Measurements from ENCODE around the gene SNAPC3.
"Not testable (repeated sequence)": the region's sequence is repeated elsewhere in the genome, so short reads cannot be mapped to it uniquely, and the experiment has no call there.

Gene SNAPC3

GRCh38 chr9:15426019-15426418 is 3.3 kb downstream of the SNAPC3 start:
- no peak for DNase-seq

GRCh38 chr9:15427702-15428101 is 5.0 kb downstream of the SNAPC3 start:
- DNase-seq, result not testable (repeated sequence)

- no peak for DNase-seq
Observed at GRCh38 chr9:15430920-15431844, 8.5 kb downstream of the SNAPC3 start.

GRCh38 chr9:15433191-15433590 is 10.5 kb downstream of the SNAPC3 start:
- DNase-seq, result no peak

DNA sequence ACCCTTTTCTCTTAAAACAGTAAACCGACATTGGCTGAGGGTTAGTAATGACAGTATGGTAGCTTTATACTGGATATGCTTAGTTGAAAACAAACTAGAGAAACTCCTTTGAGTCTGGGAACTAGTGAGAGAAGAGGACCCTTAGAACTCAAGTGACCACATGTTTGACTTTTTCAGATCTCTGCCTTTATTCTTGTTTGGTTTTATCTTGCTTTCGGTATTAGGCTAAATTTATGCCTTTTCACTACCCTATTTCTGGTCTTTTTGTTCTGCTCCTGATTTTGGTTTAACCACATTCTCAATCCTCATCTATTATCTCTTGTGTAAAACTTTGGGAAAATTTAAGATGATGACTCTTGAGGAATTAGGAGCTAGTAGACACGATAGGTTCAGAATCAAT is 11.0 kb downstream of the SNAPC3 start:
- DNase-seq, result no peak

GRCh38 chr9:15438891-15439290 is 16.2 kb downstream of the SNAPC3 start:
- DNase-seq, result no peak

DNA sequence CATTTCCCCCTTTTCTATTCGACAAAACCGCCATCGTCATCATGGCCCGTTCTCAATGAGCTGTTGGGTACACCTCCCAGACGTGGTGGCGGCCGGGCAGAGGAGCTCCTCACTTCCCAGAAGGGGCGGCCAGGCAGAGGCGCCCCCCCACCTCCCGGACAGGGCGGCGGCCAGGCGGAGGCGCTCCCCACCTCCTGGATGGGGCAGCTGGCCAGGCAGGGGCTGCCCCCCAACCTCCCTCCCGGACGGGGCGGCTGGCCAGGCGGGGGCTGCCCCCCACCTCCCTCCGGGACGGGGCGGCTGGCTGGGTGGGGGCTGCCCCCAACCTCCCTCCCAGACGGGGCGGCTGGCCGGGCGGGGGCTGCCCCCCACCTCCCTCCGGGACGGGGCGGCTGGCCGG is 19.2 kb downstream of the SNAPC3 start:
- not testable (repeated sequence) for DNase-seq

DNA sequence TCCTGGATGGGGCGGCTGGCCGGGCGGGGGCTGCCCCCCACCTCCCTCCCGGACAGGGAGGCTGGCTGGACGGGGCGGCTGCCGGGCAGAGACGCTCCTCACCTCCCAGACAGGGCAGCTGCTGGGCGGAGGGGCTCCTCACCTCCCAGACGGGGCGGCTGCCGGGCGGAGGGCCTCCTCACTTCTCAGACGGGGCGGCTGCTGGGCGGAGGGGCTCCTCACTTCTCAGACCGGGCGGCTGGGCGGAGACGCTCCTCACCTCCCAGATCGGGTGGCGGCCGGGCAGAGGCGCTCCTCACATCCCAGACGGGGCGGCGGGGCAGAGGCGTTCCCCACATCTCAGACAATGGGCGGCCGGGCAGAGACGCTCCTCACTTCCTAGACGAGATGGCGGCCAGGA is 19.6 kb downstream of the SNAPC3 start:
- not testable (repeated sequence) for DNase-seq

- no peak for DNase-seq
Observed at GRCh38 chr9:15444141-15444540, 21.5 kb downstream of the SNAPC3 start.

DNA sequence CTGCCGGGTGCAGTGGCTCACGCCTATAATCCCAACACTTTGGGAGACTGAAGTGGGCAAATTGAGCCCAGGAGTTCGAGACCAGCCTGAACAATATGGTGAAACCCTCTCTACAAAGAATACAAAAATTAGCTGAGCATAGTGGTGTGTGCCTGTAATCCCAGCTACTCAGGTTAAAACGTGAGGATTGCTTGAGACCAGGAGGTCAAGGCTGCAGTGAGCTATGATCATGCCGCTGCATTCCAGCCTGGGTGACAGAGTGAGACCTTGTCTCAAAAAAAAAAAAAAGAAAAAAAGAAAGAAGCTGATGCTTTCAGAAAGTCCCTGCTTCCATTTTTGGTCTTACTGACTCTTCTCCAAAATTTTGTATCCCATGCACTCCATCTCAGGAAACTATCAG is 31.3 kb downstream of the SNAPC3 start:
- no peak for DNase-seq

DNA sequence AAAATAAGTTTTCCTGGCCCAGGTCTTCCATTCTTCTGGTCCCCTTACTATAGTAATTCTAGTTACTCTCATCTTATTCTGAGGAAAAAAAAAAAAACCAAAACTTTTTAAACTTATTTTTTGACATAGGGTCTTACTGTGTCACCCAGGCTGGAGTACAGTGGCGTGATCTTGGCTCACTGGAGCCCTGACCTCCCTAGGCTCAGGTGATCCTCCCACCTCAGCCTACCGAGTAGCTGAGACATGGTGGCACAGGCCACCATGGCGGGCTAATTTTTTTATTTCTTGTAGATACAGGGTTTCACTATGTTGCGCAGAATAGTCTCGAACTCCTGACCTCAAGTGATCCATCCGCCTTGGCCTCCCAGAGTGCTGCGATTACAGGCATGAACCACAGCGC is 38.4 kb downstream of the SNAPC3 start:
- no peak for DNase-seq

- no peak for DNase-seq
Observed at GRCh38 chr9:15461601-15462000, 38.9 kb downstream of the SNAPC3 start.

DNA sequence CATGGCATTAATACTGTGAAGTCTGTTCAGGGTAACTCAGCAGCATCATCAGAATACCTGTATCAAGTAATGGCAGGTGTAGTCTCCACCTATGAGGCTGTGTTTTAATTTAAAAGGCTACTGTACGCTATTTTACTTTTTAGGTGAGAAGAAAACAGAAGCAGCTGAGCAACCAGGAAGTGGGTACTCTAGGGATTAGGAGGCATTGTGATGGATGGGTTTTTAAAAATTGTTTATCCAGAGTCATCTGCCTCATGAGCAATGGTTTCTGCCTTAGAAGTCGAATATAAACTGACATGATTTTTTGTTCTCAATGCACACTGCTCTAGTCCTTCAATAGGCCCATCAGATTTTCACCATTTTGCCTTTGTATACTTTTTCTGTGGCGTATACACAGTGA is 45.5 kb downstream of the SNAPC3 start:
- peak; percentile 3 for DNase-seq

- DNase-seq, result no peak
Observed at GRCh38 chr9:15469406-15469805, 46.7 kb downstream of the SNAPC3 start.

- DNase-seq, result no peak
Observed at GRCh38 chr9:15469862-15470261, 47.2 kb downstream of the SNAPC3 start.

DNA sequence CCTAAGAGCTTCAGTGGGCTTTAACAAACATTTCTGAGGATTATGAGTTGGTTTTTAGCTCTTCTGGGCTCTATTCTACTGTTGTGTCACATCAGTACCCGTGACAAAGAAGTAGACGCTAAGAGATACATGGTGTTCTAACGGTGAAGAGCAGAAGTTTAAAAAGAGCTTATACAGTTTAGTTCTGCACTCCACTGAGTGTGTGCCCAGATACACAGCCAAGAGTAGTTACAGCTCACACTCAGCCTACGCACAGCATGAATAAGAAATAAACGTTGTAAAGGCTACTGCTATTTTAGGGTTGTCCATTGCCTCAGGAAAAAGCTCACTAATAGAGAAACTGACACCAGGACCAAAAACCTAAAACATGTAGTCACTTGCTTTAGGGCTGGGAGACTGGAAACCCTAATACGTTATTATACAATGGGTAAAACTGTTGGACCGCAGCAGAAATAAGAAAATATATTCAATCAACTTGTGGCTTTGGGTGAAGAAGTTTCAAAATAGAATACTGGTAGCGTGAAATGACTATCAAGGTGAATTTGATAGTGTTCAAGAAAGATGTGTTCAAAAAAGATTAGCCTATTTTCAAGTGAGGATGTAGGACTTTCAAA is 53.4 kb downstream of the SNAPC3 start:
- DNase-seq, result no peak

DNA sequence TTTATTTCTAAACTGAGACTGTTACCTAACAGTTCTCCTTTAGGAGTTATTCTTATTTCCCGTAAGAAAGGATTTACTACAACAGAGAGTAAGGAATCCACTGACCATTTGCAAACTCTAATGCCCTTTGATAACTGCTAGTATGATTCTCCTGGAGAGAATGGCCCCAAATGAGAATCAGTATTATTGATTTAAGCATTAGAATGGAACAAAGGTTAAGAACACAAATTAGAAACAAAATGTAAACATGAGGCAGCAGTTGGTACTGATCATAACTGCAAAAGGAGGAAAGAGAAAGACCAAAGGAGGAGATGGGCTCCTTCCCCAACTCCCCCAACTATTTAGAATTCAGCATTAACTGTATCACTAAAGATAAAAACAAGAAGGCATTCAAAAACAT is 57.4 kb downstream of the SNAPC3 start:
- DNase-seq, result no peak

GRCh38 chr9:15482146-15482545 is 59.5 kb downstream of the SNAPC3 start:
- DNase-seq, result no peak

GRCh38 chr9:15484802-15485201 is 62.1 kb downstream of the SNAPC3 start:
- no peak for DNase-seq

GRCh38 chr9:15485836-15486666 is 63.4 kb downstream of the SNAPC3 start:
- no peak for DNase-seq

- no peak for DNase-seq
Observed at GRCh38 chr9:15491950-15492349, 69.3 kb downstream of the SNAPC3 start.

DNA sequence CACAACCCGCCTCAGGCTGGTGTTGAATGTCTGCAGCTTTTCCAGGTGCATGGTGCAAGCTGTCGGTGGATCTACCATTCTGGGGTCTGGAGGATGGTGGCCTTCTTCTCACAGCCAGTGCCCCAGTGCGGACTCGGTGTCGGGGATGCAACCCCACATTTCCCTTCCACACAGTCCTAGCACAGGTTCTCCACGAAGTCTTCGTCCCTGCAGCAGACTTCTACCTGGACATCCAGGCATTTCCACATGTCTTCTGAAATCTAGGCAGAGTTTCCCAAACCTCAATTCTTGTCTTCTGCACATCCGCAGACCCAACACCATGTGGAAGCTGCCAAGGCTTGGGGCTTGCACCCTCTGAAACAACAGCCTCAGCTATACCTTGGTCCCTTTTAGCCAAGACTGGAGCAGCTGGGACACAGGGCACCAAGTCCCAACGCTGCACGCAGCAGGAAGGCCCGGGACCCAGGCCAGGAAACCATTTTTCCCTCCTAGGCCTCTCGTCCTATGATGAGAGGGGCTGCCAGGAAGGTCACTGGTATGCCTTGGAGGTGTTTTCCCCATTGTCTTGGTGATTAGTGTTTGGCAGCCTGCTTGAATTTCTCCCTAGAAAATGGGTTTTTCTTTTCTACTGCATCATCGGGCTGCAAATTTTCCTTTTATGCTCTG is 69.9 kb downstream of the SNAPC3 start:
- DNase-seq, result no peak

Data from NCI-H510A (cell line).